ENCODE results near the gene SPDYE16. TPM values are rescaled to one million over a fixed set of nuclear protein-coding genes. Genes with fewer than 3 reads are reported as not detected.
A peak's percentile ranks its signal among the peaks of the same experiment; 100 is the strongest.
"Not testable (repeated sequence)": the region's sequence is repeated elsewhere in the genome, so short reads cannot be mapped to it uniquely, and the experiment has no call there.

SPDYE16 gene
- total RNA-seq, 2 experiments from 2014 or later = 0.30 to 0.58 TPM

DNA sequence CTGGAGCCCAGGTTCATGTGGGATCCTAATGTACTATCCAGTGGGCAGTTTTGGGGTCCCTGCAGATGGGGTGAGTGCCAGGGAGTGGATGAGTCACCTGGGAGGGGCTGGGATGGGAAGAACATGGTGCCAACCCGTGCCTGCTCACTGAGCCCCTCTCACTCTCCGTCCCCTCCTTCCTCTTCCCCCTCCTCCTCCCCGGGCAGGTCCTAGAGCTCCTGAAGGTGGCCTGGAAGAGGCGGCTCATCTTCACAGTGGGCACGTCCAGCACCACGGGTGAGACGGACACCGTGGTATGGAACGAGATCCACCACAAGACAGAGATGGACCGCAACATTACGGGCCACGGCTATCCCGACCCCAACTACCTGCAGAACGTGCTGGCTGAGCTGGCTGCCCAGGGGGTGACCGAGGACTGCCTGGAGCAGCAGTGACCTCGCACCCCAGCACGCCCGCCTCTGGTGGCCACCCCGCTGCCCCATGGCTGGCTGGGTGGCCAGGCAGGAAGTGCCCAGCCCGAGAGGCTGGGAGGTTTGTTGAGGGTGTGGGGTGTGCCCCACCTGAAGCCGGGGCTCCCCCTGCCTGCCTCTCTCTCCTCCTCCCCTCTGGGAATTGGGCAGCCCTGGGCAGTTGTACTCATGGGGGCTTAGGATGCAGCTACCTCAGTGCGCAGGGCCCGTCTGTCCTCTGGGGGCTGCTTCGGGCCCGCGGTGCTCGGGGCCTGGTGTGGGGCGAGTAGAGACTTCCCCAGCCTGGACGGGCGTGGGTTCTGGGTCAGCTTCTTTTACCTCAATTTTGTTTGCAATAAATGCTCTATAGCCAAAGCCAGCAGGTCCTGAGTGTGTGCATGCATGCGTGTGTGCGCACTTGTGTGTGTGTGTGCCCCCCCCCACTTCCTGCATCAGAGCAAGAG is 37.7 kb downstream of the SPDYE16 start:
- CTCF ChIA-PET = no interaction called here
- POLR2A ChIA-PET = no interaction called here
- Mint-ChIP-seq H3K4me3 (no peak overlapping the region), H3K4me1 (peaks cover 4% of the 10 kb centered on the region), H3K36me3 (ENCODE audit: low read depth) (peaks cover 3% of the 10 kb centered on the region), H3K9me3 (no peaks in the 10 kb centered on the region), H3K27me3 (no peaks in the 10 kb centered on the region), H3K27ac (no peak overlapping the region)
- no peak for DNase-seq

DNA sequence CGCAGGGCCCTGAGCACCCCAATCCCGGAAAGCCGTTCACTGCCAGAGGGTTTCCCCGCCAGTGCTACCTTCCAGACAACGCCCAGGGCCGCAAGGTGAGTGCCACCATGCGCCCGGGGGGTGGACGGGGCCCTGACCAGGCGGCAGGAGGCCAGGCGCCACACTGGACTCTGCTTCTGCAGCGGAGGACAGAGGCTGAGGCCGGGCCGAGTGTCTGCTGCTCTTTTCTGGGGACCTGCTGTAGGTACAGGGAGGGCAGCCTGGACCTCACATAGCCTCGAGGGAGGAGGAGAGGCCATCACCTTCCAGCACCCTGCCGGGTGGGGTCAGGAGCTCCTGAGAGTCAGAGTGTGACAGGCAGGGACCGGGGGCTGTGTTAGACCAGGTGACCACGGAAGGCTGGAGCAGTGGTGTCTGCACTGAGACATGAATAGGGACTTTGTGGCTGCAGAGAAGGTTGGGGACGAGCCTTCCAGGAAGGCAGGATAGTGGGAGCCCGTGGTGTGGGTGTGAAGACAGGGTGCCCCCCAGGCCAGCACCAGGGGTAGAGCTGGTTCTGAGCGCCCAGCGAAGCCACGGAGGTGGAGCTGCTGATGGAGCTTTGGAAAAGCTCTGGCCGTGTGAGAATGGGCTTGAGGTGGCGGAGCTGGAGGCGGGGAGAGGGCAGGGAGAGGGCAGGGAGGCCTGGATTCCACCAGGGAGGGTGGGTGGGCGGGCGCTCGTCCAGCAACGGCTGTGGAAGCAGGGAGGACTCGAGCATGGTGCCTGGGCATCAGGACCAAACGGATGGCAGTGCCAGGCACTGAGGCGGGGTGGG is 38.5 kb downstream of the SPDYE16 start:
- DNase-seq; POLR2A ChIA-PET; CTCF ChIA-PET; H3K27me3 Mint-ChIP-seq; H3K4me3 Mint-ChIP-seq; H3K4me1 Mint-ChIP-seq; H3K36me3 Mint-ChIP-seq (ENCODE audit: low read depth); H3K9me3 Mint-ChIP-seq; H3K27ac Mint-ChIP-seq: not testable (repeated sequence)

DNA sequence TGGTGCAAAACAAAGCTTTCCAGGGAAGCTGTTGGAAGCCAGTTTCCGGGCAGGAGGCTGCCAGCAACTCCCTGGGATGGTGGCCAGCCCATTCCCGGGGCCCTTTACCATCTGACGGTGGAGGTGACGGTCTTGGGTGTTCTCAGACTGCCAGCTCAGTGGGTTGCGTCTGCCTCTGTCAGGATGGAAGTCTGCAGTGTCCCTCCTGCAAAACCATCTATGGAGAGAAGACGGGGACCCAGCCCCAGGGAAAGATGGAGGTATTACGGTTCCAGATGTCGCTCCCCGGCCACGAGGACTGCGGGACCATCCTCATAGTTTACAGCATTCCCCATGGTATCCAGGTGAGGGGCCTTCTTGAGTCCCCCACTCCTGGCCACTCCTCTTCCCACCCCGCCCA is 39.9 kb downstream of the SPDYE16 start:
- H3K9me3 Mint-ChIP-seq; H3K27me3 Mint-ChIP-seq; H3K4me1 Mint-ChIP-seq; CTCF ChIA-PET; DNase-seq; POLR2A ChIA-PET; H3K36me3 Mint-ChIP-seq (ENCODE audit: low read depth); H3K4me3 Mint-ChIP-seq; H3K27ac Mint-ChIP-seq: not testable (repeated sequence)

DNA sequence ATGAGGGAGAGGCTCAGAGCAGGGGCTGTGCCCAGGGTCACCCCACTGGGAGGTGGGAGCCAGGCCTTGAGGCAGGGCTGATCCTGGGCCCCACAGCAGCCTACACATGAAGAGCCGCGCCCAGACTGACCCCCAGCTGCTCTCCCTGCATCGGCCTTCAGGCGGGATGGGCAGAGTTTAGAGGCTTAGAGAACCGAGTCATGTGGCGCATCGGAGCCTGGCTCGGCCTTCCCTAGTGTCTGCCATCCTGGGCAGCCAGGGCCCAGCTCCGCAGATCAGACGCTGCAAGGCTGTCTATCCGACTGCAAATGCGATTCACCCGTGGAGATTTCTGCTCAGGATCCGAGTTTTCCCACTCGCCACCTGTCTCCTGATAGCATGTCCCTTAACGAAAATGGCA is 40.3 kb downstream of the SPDYE16 start:
- H3K4me3 Mint-ChIP-seq; POLR2A ChIA-PET; H3K27me3 Mint-ChIP-seq; H3K9me3 Mint-ChIP-seq; DNase-seq; H3K27ac Mint-ChIP-seq; H3K4me1 Mint-ChIP-seq; H3K36me3 Mint-ChIP-seq (ENCODE audit: low read depth); CTCF ChIA-PET: not testable (repeated sequence)

DNA sequence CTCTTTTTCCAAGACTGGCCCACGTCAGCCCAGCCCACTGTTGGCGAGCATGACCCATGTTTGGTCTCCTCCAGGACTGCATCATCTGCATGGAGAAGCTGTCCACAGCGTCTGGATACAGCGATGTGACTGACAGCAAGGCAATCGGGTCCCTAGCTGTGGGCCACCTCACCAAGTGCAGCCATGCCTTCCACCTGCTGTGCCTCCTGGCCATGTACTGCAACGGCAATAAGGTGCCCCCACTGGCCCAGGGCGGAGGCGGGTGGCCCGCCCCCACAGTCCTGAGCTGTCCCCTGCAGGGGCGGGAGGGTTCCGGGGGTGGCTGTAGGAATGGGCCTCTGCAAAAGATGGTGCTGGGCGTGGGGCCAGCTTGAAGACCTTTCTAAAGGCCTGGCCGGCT is 40.9 kb downstream of the SPDYE16 start:
- H3K36me3 Mint-ChIP-seq (ENCODE audit: low read depth); H3K27me3 Mint-ChIP-seq; H3K4me1 Mint-ChIP-seq; H3K9me3 Mint-ChIP-seq; DNase-seq; H3K4me3 Mint-ChIP-seq; POLR2A ChIA-PET; CTCF ChIA-PET; H3K27ac Mint-ChIP-seq: not testable (repeated sequence)

DNA sequence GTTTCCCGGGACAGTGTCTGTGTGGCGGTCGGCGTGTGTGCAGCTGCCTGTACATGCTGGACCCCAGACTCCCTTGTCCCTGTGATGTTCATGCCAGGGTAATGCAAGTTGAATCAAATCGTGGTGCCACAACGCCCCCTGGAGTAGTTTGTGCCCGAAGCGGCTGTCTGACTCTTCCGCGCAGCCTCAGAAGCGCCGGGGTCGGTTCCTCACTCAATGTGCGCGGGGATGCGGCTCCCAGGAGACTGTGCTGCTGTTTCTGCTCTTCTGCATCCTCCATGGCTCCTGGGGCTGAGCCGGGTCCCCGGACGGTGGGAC is 43.2 kb downstream of the SPDYE16 start:
- DNase-seq; H3K27me3 Mint-ChIP-seq; POLR2A ChIA-PET; H3K4me3 Mint-ChIP-seq; CTCF ChIA-PET; H3K4me1 Mint-ChIP-seq; H3K9me3 Mint-ChIP-seq; H3K36me3 Mint-ChIP-seq (ENCODE audit: low read depth); H3K27ac Mint-ChIP-seq: not testable (repeated sequence)

DNA sequence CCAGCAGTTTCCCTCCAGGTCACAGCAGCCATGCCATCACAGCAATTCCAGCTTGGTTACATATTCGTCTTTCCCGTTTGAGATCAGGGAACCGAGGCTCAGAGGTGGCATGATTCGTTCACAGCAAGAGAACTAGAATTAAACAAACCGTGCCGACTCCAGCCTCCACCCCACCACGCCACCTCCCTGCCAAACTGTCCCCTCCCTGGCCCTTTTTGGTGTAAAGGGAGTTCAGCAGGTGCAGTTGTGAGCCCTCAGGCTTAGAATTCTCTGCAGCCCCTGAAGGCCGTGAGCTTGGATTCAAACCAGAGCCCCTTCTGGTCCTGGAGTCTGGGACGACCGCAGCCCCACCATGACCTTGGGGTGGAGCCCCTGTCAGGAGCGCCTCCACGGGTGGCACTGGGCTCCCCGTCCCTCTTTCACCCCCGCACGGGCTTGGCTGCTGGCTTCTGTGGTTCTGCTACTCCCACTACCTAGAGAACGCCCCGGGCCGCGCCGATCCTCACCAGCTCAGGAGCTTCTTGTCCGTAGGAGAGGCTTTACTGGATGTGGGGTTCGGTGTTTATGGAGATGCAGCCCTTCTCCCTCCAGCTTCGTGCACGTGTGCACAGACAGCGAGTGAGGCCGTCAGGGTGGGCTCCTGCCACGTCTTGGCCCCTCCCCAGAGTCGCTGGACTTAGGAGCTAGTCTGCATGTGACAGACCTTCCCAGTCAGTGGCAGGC is 43.7 kb downstream of the SPDYE16 start:
- H3K4me1 Mint-ChIP-seq; H3K36me3 Mint-ChIP-seq (ENCODE audit: low read depth); POLR2A ChIA-PET; H3K27ac Mint-ChIP-seq; H3K9me3 Mint-ChIP-seq; DNase-seq; H3K27me3 Mint-ChIP-seq; CTCF ChIA-PET; H3K4me3 Mint-ChIP-seq: not testable (repeated sequence)

DNA sequence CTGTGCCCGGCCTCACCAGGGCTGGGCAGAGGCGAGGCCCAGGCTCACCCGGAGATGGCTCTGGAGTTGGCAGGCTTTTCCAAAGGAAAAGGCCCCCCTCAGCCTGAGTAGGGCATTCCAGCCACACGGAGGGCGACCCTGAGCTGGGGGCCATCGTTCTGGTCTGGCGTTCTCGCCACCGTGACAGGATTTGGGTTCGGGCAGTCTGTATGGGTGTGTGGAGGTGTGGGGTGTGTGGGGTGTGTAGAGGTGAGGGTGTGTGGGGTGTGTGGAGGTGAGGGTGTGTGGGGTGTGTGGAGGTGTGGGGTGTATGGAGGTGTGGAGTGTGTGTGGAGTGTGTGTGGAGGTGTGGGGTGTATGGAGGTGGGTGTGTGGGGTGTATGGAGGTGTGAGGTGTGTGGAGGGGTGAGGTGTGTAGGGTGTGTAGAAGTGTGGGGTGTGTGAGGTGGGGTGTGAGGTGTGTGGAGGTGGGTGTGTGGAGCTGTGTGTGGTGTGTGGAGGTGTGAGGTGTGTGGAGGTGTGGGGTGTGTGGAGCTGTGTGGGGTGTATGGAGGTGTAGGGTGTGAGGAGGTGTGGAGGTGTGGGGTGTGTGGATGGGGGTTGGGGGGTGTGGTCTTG is 44.4 kb downstream of the SPDYE16 start:
- POLR2A ChIA-PET; H3K27ac Mint-ChIP-seq; DNase-seq; H3K9me3 Mint-ChIP-seq; H3K36me3 Mint-ChIP-seq (ENCODE audit: low read depth); H3K4me3 Mint-ChIP-seq; H3K27me3 Mint-ChIP-seq; H3K4me1 Mint-ChIP-seq; CTCF ChIA-PET: not testable (repeated sequence)

DNA sequence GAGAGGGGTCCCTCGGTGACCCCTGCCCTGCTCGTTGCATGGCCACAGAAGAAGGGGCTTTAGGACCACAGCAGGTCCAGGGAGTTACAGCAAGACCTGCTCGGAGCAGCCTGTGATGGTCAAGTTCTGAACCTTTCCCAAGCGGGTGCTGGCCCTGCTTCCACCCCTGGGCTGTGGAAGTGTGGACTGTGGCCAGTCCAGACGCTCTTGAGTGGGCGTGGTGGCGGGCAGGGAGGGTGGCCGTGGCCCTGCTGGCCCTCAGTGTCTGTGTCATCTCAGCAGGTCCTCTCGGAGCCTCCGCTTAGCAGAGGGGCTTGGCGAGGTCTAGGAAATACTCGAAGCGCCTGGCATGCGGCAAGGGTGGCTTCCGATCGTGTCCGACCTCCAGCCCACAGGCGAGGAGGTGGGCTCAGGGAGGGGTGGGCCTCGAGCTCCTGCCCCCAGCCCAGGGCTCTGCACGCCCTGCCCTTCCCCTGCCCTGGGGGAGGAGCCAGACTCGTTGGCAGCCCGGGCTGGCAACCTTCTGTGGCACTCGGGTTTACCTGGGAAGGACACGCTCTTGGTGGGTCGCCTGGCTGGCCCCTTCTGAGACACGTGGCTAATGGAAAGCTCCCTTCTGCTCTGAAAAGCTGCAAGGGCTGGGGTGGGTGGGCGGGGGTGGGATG is 45.0 kb downstream of the SPDYE16 start:
- H3K27ac Mint-ChIP-seq; DNase-seq; H3K9me3 Mint-ChIP-seq; H3K4me1 Mint-ChIP-seq; H3K4me3 Mint-ChIP-seq; H3K27me3 Mint-ChIP-seq; POLR2A ChIA-PET; H3K36me3 Mint-ChIP-seq (ENCODE audit: low read depth); CTCF ChIA-PET: not testable (repeated sequence)

DNA sequence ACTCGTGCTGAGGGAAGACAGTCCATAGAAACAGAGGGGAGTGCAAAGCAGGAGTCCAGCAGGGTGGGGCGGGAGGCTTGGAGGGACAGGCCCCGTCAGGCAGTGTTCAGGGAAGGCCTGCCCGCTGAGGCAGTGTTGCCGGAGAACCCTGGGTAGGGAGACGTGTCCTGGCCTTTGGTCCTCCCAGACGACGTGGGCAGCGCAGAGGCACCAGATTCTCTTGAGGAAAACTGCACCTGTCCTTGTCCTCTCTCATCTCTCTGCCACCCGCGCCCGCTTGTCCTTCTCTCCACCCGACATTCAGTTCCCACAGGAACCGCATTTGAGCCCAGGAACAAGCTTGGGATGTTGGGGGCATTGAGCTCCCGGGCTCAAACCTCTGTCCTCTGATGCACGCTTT is 47.4 kb downstream of the SPDYE16 start:
- POLR2A ChIA-PET; H3K27me3 Mint-ChIP-seq; H3K27ac Mint-ChIP-seq; DNase-seq; H3K4me1 Mint-ChIP-seq; H3K4me3 Mint-ChIP-seq; CTCF ChIA-PET; H3K9me3 Mint-ChIP-seq; H3K36me3 Mint-ChIP-seq (ENCODE audit: low read depth): not testable (repeated sequence)

DNA sequence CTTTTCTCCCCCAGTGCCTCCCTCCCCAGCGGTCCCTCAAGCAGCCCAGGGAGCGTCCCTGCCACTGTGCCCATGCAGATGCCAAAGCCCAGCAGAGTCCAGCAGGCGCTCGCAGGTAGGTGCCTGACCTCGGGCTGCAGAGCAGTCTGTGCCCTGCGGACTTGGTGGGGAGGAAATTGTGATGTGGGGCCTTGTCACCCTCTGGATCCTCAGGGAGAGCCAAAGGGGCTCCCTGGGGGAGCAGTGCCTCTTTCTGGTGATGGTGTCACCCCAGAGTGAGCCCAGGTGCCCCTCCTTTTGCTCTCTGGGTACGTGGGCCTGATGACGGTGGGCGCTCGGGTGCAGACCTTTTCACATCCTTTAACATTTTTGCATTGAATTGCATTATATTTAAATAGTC is 51.0 kb downstream of the SPDYE16 start:
- DNase-seq; H3K27ac Mint-ChIP-seq; POLR2A ChIA-PET; H3K4me3 Mint-ChIP-seq; H3K36me3 Mint-ChIP-seq (ENCODE audit: low read depth); H3K4me1 Mint-ChIP-seq; CTCF ChIA-PET; H3K9me3 Mint-ChIP-seq; H3K27me3 Mint-ChIP-seq: not testable (repeated sequence)

DNA sequence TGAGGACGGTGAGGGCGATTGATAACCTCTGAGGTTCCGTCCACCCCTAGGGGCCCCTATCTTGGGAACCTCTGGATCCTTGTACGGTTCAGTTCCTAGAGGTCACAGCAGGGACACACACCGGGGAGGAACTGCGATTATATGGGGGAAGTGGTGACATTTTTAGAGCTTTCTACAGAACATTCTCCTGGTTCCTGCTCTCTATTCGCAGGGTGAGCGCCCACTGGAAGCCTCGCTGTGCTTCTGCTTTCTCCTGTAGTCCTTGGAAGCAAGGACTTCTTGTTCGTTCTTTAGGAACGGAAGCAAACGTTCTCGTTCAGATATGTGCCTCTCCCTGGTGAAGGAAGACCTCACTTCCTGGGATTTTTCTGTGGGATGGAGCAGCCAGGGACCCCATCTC is 55.1 kb downstream of the SPDYE16 start:
- H3K27ac Mint-ChIP-seq; CTCF ChIA-PET; H3K4me3 Mint-ChIP-seq; H3K4me1 Mint-ChIP-seq; H3K9me3 Mint-ChIP-seq; POLR2A ChIA-PET; DNase-seq; H3K27me3 Mint-ChIP-seq; H3K36me3 Mint-ChIP-seq (ENCODE audit: low read depth): not testable (repeated sequence)

DNA sequence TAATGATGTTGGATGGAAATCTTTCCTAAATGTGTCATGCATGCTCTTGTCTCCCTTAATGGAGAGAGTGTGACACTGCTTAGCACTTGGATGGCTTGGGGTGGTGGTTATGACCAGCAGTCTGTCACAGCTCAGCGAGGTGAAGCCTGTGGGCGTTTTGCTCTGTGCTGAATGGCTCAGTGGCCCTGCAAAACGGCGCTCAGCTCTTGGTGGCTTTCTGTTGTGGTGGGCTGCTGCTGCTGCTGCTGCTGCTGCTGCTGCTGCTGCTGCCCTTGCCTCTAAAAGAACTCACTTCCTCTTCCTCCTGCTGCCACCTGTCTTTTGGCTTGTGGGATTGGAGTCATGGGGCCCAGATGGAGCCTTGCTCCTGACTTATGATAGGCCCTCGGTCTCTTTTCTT is 56.5 kb downstream of the SPDYE16 start:
- H3K27me3 Mint-ChIP-seq, POLR2A ChIA-PET: not testable (repeated sequence)
- peaks cover 12% of the 10 kb centered on the region for H3K36me3 Mint-ChIP-seq (ENCODE audit: low read depth)

More for the DNA sequence above, 56.5 kb downstream of the SPDYE16 start:
- CTCF ChIA-PET, H3K9me3 Mint-ChIP-seq, H3K4me1 Mint-ChIP-seq: not testable (repeated sequence)
- DNase-seq = peak; percentile 49
- H3K27ac Mint-ChIP-seq = peak overlapping the region; percentile 84
- H3K4me3 Mint-ChIP-seq = peak overlapping the region; percentile 17

Data from activated CD4-positive, alpha-beta T cell treated with anti-CD3 and anti-CD28 coated beads, Interleukin-2, amount 10 ng/mL, durations not matched to agents 7 days and 5 days (primary cell).